HT1080 (cell line): ENCODE data around the gene TTC31. TPM values are rescaled to one million over a fixed set of nuclear protein-coding genes. Genes with fewer than 3 reads are reported as not detected.

Experiments used
- total RNA-seq: library from RNA; depleted of rRNA; stranded (reverse); fragments of >200 nt; shearing (Covaris generic); gene quantifications from 2 replicates; pipeline ENCODE4 v1.2.3, GENCODE V29; 2014; rRNA removed

The TTC31 gene
- total RNA-seq, 1 experiment from 2014 or later, result 26.0 TPM

Other genes with a start within 250 kb of the TTC31 start
- not detected in 2 replicates for gene SLC4A5, start 139.7 kb upstream of the TTC31 start, total RNA-seq
- gene DCTN1, start 102.8 kb upstream of the TTC31 start, total RNA-seq, result 73.0 and 84.6 TPM in 2 replicates
- gene C2orf81, start 61.5 kb upstream of the TTC31 start, total RNA-seq, result 0.37 and 2.2 TPM in 2 replicates
- 59.7 and 66.7 TPM in 2 replicates for gene WDR54, start 61.4 kb upstream of the TTC31 start, total RNA-seq
- 15.8 and 21.1 TPM in 2 replicates for gene RTKN, start 41.1 kb upstream of the TTC31 start, total RNA-seq
- 19.0 and 19.6 TPM in 2 replicates for gene INO80B, start 28.0 kb upstream of the TTC31 start, total RNA-seq
- gene WBP1, start 24.6 kb upstream of the TTC31 start, total RNA-seq, result 31.0 and 47.8 TPM in 2 replicates
- 66.5 and 68.5 TPM in 2 replicates for gene MOGS, start 17.7 kb upstream of the TTC31 start, total RNA-seq
- gene MRPL53, start 10.4 kb upstream of the TTC31 start, total RNA-seq, result 79.3 and 113 TPM in 2 replicates
- 12.7 and 13.2 TPM in 2 replicates for gene CCDC142, start 83 bp upstream of the TTC31 start, total RNA-seq
- gene LBX2, start 16.5 kb downstream of the TTC31 start, total RNA-seq, result 0.84 and 4.0 TPM in 2 replicates
- 27.2 and 29.8 TPM in 2 replicates for gene PCGF1, start 24.6 kb downstream of the TTC31 start, total RNA-seq
- gene TLX2, start 31.4 kb downstream of the TTC31 start, total RNA-seq, result not detected in 2 replicates
- gene DQX1, start 43.1 kb downstream of the TTC31 start, total RNA-seq, result 0.13 and 0.18 TPM in 2 replicates
- 169 and 184 TPM in 2 replicates for gene AUP1, start 46.6 kb downstream of the TTC31 start, total RNA-seq
- 84.5 and 94.6 TPM in 2 replicates for gene HTRA2, start 46.9 kb downstream of the TTC31 start, total RNA-seq
- gene LOXL3, start 70.9 kb downstream of the TTC31 start, total RNA-seq, result 48.5 and 49.8 TPM in 2 replicates
- gene DOK1, start 71.6 kb downstream of the TTC31 start, total RNA-seq, result 62.1 and 66.8 TPM in 2 replicates
- gene M1AP, start 165.2 kb downstream of the TTC31 start, total RNA-seq, result 0.03 and 0.13 TPM in 2 replicates
- gene SEMA4F, start 171.2 kb downstream of the TTC31 start, total RNA-seq, result 11.6 and 12.7 TPM in 2 replicates